Left kidney (tissue), 8 donors: ENCODE results near the gene PTMS. TPM values are rescaled to one million over a fixed set of nuclear protein-coding genes. Genes with fewer than 3 reads are reported as not detected.
"Not testable (repeated sequence)": the region's sequence is repeated elsewhere in the genome, so short reads cannot be mapped to it uniquely, and the experiment has no call there.

Source experiments
- DNase-seq: peaks from one replicate; pipeline ENCODE4 v3.0.0-alpha.2; 2013
- long read RNA-seq, 8 donors: transcript quantifications; one replicate each; lab custom pipeline, GENCODE V29; 2026
- polyA plus RNA-seq: library from polyadenylated mRNA; unstranded; fragments of 120-200 nt; gene quantifications from one replicate; pipeline ENCODE4 v1.2.1, GENCODE V29; 2013; ENCODE audit not compliant: insufficient read length

The PTMS gene
- polyA plus RNA-seq = 460 TPM
- long read RNA-seq, donor 1, transcript PTMS-207 (5 exons, 1,150 nt) = major isoform, 222 of 567 reads
- long read RNA-seq, donor 1, partial matches to known transcripts = 298 of 567 reads
- long read RNA-seq, donor 1, other reads (novel, unspliced or antisense) = 44 of 567 reads
- long read RNA-seq, donor 2, transcript PTMS-207 (5 exons, 1,150 nt) = major isoform, 180 of 404 reads
- long read RNA-seq, donor 2, partial matches to known transcripts = 188 of 404 reads
- long read RNA-seq, donor 2, other reads (novel, unspliced or antisense) = 31 of 404 reads
- long read RNA-seq, donor 3, transcript PTMS-207 (5 exons, 1,150 nt) = major isoform, 90 of 223 reads
- long read RNA-seq, donor 3, partial matches to known transcripts = 108 of 223 reads
- long read RNA-seq, donor 3, other reads (novel, unspliced or antisense) = 21 of 223 reads
- long read RNA-seq, donor 4, transcript PTMS-207 (5 exons, 1,150 nt) = major isoform, 16 of 42 reads
- long read RNA-seq, donor 4, partial matches to known transcripts = 20 of 42 reads
- long read RNA-seq, donor 4, other reads (novel, unspliced or antisense) = 5 of 42 reads
- long read RNA-seq, donor 5, transcript PTMS-207 (5 exons, 1,150 nt) = major isoform, 183 of 341 reads
- long read RNA-seq, donor 5, partial matches to known transcripts = 107 of 341 reads
- long read RNA-seq, donor 5, other reads (novel, unspliced or antisense) = 47 of 341 reads
- long read RNA-seq, donor 6, transcript PTMS-207 (5 exons, 1,150 nt) = major isoform, 194 of 475 reads
- long read RNA-seq, donor 6, partial matches to known transcripts = 238 of 475 reads
- long read RNA-seq, donor 6, other reads (novel, unspliced or antisense) = 43 of 475 reads
- long read RNA-seq, donor 7, transcript PTMS-207 (5 exons, 1,150 nt) = major isoform, 194 of 461 reads
- long read RNA-seq, donor 7, partial matches to known transcripts = 230 of 461 reads
- long read RNA-seq, donor 7, other reads (novel, unspliced or antisense) = 34 of 461 reads
- long read RNA-seq, donor 8, transcript PTMS-207 (5 exons, 1,150 nt) = major isoform, 86 of 166 reads
- long read RNA-seq, donor 8, partial matches to known transcripts = 70 of 166 reads
- long read RNA-seq, donor 8, other reads (novel, unspliced or antisense) = 10 of 166 reads

DNA sequence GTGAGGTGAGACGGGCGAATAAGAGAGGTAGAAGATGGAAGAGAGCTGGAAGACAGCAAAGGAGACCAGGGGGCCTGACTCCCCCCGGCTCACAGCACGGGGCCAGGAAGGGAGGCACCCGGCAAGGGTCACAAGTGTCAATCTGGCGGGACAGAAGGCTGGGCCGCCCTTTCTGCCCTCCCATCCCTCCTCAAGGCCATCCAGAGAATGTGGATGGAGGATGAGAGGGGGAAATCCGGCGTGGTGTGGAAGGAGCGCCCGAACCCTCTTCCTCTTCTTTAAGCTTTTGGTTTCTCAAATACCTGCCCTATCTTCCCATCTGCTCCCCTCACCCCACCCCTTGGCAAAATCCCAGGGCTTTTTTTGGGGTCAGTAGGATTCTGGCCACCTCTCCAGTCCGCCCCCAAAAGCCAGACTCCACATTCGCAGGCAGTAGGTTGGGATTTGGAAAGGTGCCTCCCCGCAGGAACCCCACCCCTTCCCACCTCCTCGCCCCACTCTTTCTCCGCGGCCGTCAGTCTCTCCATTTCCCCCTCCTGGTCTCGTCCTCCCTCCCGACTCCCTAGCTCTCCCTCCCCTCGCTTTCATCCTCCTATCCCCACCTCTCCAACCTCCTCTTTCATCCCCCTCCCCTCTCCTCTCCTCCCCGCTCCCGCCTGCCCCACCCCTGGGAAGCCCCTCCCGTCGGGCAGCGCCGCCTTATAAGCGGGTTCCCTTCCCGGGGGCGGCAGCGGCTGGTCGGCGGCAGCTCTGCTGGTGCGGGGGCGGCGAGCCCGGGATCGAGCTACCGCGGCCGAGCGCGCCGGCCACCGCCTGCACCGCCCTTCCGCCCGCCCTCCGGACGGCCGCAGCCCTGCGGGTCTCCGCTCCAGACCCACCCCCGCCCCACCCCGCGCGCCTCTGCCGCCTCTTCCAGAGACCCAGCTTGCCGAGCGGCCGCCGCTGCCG, at the start of gene PTMS:
TSS of gene PTMS (plus strand) at position 730 of the 948 bp plus-strand sequence. CDS start 343 bp downstream, outside the sequence.
- peak; percentile 88 for DNase-seq

DNA sequence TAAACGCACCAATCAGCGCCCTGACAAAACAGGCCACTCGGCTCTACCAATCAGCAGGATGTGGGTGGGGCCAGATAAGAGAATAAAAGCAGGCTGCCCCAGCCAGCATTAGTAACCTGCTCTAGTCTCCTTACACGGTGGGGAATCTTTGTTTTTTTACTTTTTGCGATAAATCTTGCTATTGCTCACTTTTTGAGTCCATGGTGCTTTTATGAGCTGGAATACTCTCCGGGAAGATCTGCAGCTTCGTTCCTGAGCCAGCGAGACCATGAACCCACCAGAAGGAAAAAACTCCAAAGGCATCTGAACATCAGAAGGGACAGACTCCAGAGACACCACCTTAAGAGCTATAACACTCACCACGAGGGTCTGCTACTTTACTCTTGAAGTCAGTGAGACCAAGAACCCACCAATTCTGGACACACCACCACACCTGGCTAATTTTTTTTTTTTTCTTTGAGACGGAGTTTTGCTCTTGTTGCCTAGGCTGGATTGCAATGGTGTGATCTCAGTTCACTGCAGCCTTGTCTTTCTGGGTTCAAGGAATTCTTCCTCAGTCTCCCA, 49.2 kb upstream of the PTMS start:
- no peak for DNase-seq

- no peak for DNase-seq
Measured at GRCh38 chr12:6722863-6723262, 43.3 kb upstream of the PTMS start.

GRCh38 chr12:6723607-6724408, 42.4 kb upstream of the PTMS start, which contains the start of gene COPS7A:
TSS of gene COPS7A (plus strand) at chr12:6724046. CDS start at chr12:6724657, 611 bp downstream.
- DNase-seq = peak; percentile 97

DNA sequence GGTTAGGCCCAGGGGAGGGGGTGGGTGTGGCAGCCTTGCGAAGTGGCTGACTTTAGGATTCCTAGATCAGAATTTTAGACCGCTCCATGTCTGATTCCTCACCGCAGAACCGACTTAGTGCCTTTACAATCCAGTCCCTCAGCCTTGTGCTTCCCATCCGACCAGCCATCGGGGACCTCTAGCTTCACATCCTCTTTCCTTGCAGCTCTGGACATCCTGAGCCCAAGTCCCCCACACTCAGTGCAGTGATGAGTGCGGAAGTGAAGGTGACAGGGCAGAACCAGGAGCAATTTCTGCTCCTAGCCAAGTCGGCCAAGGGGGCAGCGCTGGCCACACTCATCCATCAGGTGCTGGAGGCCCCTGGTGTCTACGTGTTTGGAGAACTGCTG, 41.8 kb upstream of the PTMS start:
- DNase-seq = no peak

- no peak for DNase-seq
Measured at GRCh38 chr12:6725350-6725749, 40.8 kb upstream of the PTMS start.

DNA sequence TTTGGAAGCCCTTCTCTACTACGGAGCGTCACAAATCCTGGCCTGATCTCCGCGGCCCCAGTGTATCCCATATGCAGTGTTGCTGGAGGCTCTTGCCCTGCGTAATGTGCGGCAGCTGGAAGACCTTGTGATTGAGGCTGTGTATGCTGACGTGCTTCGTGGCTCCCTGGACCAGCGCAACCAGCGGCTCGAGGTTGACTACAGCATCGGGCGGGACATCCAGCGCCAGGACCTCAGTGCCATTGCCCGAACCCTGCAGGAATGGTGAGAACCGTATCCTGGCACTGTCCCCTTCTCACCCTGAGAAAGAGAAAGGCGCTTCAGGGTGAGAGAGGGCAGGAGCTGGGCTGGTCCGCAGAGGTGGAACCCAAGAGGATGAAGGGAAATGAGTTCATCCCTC, 37.0 kb upstream of the PTMS start:
- no peak for DNase-seq

DNA sequence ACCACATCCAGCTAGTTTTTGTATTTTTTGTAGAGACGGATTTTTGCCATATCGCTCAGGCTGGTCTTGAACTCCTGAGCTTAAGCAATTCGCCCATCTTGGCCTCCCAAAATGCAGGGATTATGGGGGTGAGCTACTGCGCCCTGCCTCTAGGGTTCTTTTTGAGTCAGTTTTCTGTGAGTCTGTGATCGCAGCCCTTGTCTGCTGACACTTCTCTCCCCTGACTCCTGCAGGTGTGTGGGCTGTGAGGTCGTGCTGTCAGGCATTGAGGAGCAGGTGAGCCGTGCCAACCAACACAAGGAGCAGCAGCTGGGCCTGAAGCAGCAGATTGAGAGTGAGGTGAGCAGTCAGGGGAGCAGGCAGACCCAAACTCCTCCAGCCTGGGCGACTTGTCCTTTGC, 36.0 kb upstream of the PTMS start:
- no peak for DNase-seq

DNA sequence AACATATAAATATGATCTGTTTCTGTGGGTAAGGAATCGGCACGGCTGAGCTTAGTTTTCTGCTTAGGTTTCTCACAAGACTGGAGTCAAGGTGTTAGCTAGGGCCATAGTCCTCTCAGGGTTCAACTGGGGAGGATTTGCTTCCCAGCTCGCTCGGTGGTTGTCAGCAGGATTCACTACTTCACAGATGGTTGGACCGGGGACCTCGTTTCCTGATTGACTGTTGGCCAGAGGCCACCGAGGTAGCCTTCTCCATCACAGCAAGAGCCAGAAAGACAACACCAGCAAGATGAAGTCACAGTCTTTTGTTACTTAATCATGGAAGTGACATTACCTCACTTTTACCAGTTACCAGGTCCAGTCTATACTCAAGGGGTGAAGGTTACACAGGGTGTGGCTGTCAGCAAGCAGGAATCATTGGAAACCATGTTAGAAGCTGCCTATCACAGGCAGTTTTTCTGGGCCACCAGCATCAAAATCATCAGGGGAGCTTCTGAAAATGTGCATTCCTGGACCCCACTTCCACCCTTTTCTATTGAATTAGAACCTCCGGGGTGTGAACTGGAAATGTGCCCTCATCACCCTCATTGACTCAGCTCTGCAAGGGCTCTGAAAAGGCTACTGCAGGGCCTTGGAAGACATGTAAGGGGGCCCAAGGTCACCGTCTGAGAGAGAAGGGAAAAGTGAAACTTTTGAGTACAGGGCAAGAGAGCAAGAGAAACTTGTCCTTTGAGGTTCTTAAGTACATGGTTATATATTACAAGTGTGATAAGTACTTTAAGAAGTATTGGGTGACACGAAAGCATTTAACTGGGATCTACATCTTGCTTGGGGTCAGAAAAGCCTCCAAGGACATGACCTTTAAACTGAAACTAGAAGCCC, 31.4 kb upstream of the PTMS start:
- no peak for DNase-seq

- DNase-seq = peak; percentile 48
Measured at GRCh38 chr12:6735448-6736191, 30.5 kb upstream of the PTMS start.

DNA sequence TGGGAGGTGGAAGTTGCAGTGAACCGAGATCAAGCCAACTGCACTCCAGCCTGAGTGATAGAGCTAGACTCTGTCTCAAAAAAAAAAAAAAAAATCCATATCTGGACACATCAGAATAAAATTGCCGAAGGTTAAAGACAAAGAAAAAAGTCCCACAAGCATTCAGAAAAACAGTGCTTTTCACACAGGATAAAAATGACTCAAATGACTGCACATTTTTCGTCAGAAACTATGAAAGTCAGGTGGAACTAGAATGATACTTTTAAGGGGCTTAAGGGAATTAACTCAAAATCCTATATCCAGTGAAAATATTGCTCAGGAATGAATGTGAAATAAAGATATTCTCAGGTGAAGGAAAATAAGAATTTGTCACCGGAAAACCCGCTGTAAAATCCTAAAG, 29.4 kb upstream of the PTMS start:
- no peak for DNase-seq

DNA sequence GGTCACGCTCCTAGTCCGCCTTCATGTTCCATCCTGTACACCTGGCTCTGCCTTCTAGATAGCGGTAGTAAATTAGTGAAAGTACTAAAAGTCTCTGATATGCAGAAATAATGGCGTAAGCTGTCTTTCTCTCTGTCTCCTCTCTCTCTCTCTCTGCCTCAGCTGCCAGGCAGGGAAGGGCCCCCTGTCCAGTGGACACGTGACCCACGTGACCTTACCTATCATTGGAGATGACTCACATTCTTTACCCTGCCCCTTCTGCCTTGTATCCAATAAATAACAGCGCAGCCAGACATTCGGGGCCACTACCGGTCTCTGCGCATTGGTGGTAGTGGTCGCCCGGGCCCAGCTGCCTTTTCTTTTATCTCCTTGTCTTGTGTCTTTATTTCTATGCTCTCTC, 24.1 kb upstream of the PTMS start:
- not testable (repeated sequence) for DNase-seq

DNA sequence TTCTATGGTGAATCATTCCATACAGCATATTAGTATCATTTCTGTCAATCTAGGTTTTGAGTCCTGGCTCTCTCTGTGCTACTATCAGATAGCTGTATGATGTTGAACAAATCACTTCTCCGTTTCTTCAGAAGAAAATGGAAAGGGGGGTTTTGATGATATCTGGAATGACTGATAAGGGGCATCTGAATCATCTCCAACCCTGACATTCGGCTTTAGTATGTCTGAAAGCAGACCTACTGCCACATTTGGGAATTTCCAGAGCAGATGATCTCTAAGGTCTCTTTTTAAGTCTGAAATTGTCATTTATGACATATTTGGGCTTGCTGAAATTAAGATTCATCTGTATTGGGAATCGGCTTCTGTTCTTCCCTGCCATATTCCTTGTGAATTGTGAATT, 23.3 kb upstream of the PTMS start:
- DNase-seq = no peak

DNA sequence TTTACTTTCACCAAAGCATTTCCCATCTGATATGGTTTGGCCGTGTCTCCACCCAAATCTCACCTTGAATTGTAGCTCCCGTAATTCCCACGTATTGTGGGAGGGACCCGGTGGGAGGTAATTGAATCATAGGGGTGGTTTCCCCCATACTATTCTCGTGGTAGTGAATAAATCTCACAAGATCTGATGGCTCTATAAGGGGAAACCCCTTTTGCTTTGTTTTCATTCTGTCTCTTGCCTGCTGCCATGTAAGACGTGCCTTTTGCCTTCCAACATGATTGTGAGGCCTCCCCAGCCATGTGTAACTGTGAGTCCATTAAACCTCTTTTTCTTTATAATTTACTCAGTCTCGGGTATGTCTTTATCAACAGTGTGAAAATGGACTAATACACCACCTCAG, 22.9 kb upstream of the PTMS start:
- DNase-seq = not testable (repeated sequence)

GRCh38 chr12:6745741-6746525, 20.2 kb upstream of the PTMS start:
- DNase-seq = no peak

DNA sequence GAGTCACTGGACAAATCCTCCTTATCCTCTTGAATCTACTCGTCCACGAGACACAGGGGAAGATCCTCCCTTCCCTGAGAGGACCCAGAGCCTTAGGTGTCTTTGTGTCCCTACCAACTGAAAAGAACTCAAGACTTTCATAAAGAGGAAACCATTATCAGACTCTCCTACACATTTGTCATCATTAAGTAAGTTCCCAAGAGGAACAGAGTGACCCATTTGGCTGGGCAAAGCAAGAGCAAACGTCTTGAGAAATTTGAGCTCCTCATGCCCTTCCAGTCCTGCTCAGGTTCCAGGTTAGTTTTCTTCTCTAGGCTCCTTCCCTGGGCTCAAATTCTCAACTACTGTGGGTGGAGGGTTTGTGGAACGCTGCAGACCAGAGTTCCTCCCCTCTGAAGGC, 18.9 kb upstream of the PTMS start:
- no peak for DNase-seq

- no peak for DNase-seq
Measured at GRCh38 chr12:6748761-6749160, 17.4 kb upstream of the PTMS start.
